ENCODE data around the gene ZSCAN31. TPM values are rescaled to one million over a fixed set of nuclear protein-coding genes. Genes with fewer than 3 reads are reported as not detected.

ZSCAN31 gene
- total and polyA plus RNA-seq, 2 donors (not counting 3 experiments of a cell fraction or from before 2014, with no cell fraction given), result 12.9 to 23.0 TPM

DNA sequence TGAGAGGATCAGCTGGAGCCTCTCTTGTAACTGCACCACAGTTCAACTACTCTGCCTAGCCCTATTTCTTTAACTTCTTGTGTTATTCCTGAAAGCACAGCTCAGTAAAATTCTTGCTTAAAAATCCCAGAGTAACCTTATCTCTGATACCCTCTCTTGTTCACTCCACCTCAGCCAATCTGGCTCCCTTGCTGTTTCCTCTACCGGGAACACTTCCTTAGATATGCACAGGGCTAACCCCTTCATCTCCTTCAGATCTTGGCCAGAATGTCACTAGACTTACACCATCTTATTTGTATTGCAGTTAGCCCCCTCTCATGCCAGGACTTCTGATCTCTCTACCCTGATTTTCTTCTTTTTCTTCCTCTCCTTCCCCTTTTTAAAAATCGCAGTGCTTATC is 11.2 kb upstream of the ZSCAN31 start:
- H3K4me3 ChIP-seq (replicated peaks in 1 of 3; ENCODE audit: insufficient read depth in 1 of 3, low read depth in 1 of 3, low read length in 3 of 3), result no peak overlapping the region
- H3K79me2 ChIP-seq (ENCODE audit: control insufficient read depth, insufficient read depth, low read length), result peaks cover 14% of the 10 kb centered on the region
- intact Hi-C loops (cut with micrococcal nuclease) (no loop called here), dilution Hi-C loops (cut with MboI; ENCODE audit: extremely low pct_ligation_motif_present, low sequenced_read_pairs) (no loop called here)
- CTCF ChIA-PET, result interaction anchor here (1.9 to 2.2 kb wide), 2 partner anchors 9 to 11 kb away, joined by 6 to 10 read pairs; partner anchors contain the start of gene ZSCAN31
- DNase-seq (ENCODE audit: low read depth, low spot score) (no peak), FAIRE-seq (no peak)
- H3K4me2 ChIP-seq (ENCODE audit: insufficient read depth, low read length), result no peak overlapping the region
- H3K9me1 ChIP-seq (replicated peaks; ENCODE audit: control insufficient read depth, extremely low read depth, insufficient read depth, low read length), result no peaks in the 10 kb centered on the region
- no peak overlapping the region for H2AFZ ChIP-seq (ENCODE audit: low read depth, low read length)
- H3K9ac ChIP-seq (replicated peaks; ENCODE audit: extremely low read depth, insufficient read depth, low read length), result no peak overlapping the region
- no peaks in the 10 kb centered on the region for H4K20me1 ChIP-seq (replicated peaks; ENCODE audit: control insufficient read depth, extremely low read depth, insufficient read depth, low read length)
- no peaks in the 10 kb centered on the region for H3K36me3 ChIP-seq (ENCODE audit: control insufficient read depth in 2 of 2, extremely low read depth in 1 of 2, insufficient read depth in 2 of 2, low read length in 2 of 2)
- BruUV-seq (replicated peaks), result no TSS peak
- H3K9me3 ChIP-seq (replicated peaks; ENCODE audit: control insufficient read depth, insufficient read depth, low read length), result no peaks in the 10 kb centered on the region
- TF ChIP-seq MYC (IDR thresholded peaks at IDR 0.05; ENCODE audit: low read depth, low read length) (no peak), POLR2AphosphoS5 (IDR thresholded peaks at IDR 0.05; ENCODE audit: insufficient read depth, low read depth, low read length) (no peak), EZH2 (IDR thresholded peaks at IDR 0.05; ENCODE audit: borderline replicate concordance, low read depth, low read length, severe bottlenecking) (no peak)
- H3K27me3 ChIP-seq (ENCODE audit: control insufficient read depth in 2 of 2, insufficient read depth in 2 of 2, low read length in 2 of 2), result no peaks in the 10 kb centered on the region
- POLR2A ChIA-PET, result no interaction called here
- H3K4me1 ChIP-seq (ENCODE audit: control insufficient read depth, extremely low read depth, insufficient read depth, low read length), result peaks cover 10% of the 10 kb centered on the region
- no peak overlapping the region for H3K27ac ChIP-seq (ENCODE audit: insufficient read depth, low read depth, low read length)

DNA sequence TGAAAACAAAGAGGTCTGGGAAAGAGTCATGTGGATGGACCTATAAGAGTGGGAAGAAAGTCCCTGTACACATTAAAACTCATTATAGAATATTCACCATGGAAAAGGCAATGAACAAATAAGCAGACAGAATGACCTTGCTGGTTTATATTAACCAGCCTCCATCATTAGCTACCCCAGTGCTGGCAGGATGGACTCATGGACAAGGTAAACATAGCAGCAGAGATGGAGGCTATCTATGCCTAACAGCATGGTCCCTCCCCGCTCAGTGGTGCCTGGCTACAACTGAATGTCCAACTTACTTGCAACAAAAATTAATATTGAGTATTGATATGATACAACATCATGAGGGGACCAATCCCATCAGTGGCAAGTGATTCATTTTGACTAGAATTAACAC is 9.3 kb upstream of the ZSCAN31 start:
- DNase-seq (ENCODE audit: low read depth, low spot score) (no peak), FAIRE-seq (no peak)
- Histone ChIP-seq H2AFZ (ENCODE audit: low read depth, low read length) (no peak overlapping the region), H3K27me3 (ENCODE audit: control insufficient read depth in 2 of 2, insufficient read depth in 2 of 2, low read length in 2 of 2) (no peaks in the 10 kb centered on the region), H3K36me3 (ENCODE audit: control insufficient read depth in 2 of 2, extremely low read depth in 1 of 2, insufficient read depth in 2 of 2, low read length in 2 of 2) (no peaks in the 10 kb centered on the region), H3K9me3 (replicated peaks; ENCODE audit: control insufficient read depth, insufficient read depth, low read length) (no peaks in the 10 kb centered on the region), H4K20me1 (replicated peaks; ENCODE audit: control insufficient read depth, extremely low read depth, insufficient read depth, low read length) (no peaks in the 10 kb centered on the region), H3K4me3 (replicated peaks in 1 of 3; ENCODE audit: insufficient read depth in 1 of 3, low read depth in 1 of 3, low read length in 3 of 3) (no peak overlapping the region), H3K79me2 (ENCODE audit: control insufficient read depth, insufficient read depth, low read length) (peaks cover 4% of the 10 kb centered on the region), H3K4me2 (ENCODE audit: insufficient read depth, low read length) (no peak overlapping the region), H3K4me1 (ENCODE audit: control insufficient read depth, extremely low read depth, insufficient read depth, low read length) (peaks cover 4% of the 10 kb centered on the region), H3K9me1 (replicated peaks; ENCODE audit: control insufficient read depth, extremely low read depth, insufficient read depth, low read length) (no peaks in the 10 kb centered on the region), H3K27ac (ENCODE audit: insufficient read depth, low read depth, low read length) (no peak overlapping the region), H3K9ac (replicated peaks; ENCODE audit: extremely low read depth, insufficient read depth, low read length) (no peak overlapping the region)
- dilution Hi-C loops (cut with MboI; ENCODE audit: extremely low pct_ligation_motif_present, low sequenced_read_pairs) (no loop called here), intact Hi-C loops (cut with micrococcal nuclease) (no loop called here)
- no TSS peak for BruUV-seq (replicated peaks)
- TF ChIP-seq GATA2 (IDR thresholded peaks at IDR 0.05; ENCODE audit: insufficient read depth, insufficient read length, low read depth, low read length), result no peak
- no peak for TF ChIP-seq FOS (IDR thresholded peaks at IDR 0.05; ENCODE audit: borderline replicate concordance, insufficient read depth, low read length)
- no peak for TF ChIP-seq CTCF (IDR thresholded peaks at IDR 0.05; ENCODE audit: extremely low read depth in 1 of 2, insufficient read depth in 1 of 2, low read depth in 1 of 2, low read length in 2 of 2)
- TF ChIP-seq JUN (IDR thresholded peaks at IDR 0.05; ENCODE audit: borderline replicate concordance, insufficient read depth, insufficient read length, low read depth), result no peak
- TF ChIP-seq POLR2AphosphoS5 (IDR thresholded peaks at IDR 0.05; ENCODE audit: insufficient read depth, low read depth, low read length), result no peak
- no peak for TF ChIP-seq MYC (IDR thresholded peaks at IDR 0.05; ENCODE audit: low read depth, low read length)
- TF ChIP-seq, protein P1, sequence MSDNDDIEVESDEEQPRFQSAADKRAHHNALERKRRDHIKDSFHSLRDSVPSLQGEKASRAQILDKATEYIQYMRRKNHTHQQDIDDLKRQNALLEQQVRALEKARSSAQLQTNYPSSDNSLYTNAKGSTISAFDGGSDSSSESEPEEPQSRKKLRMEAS (IDR thresholded peaks at IDR 0.05; ENCODE audit: insufficient read depth, insufficient read length), result no peak
- no peak for TF ChIP-seq POLR2A (IDR thresholded peaks at IDR 0.05; ENCODE audit: low read depth, low read length)
- TF ChIP-seq EZH2 (IDR thresholded peaks at IDR 0.05; ENCODE audit: borderline replicate concordance, low read depth, low read length, severe bottlenecking), result no peak
- POLR2A ChIA-PET, result no interaction called here
- CTCF ChIA-PET, result interaction anchor here (1.2 kb wide), 1 partner anchor 9 kb away, joined by 3 read pairs; the partner anchor contains the start of gene ZSCAN31
